GM12878 (cell line): ENCODE measurements around the gene TOLLIP. TPM values are rescaled to one million over a fixed set of nuclear protein-coding genes. Genes with fewer than 3 reads are reported as not detected.

Experiments
- BCLAF1 ChIP-seq: fragments of 450-650 bp; IDR thresholded peaks from 2 replicates; pipeline ENCODE4 v1.6.1; 2017; ENCODE audit warnings: antibody characterized with exemption, mild to moderate bottlenecking, moderate library complexity
- CHD4 ChIP-seq: fragments of 200-600 bp; sonication (generic); IDR thresholded peaks from 2 replicates; pipeline ENCODE4 v1.6.1; 2016; ENCODE audit warnings: mild to moderate bottlenecking
- CREM ChIP-seq: IDR thresholded peaks from 2 replicates; pipeline ENCODE4 v1.6.1; 2014; ENCODE audit warnings: antibody characterized with exemption, low read depth
- IKZF1 ChIP-seq: fragments of 450-650 bp; conservative IDR thresholded peaks from 2 replicates; pipeline ENCODE4 v1.6.1; 2017; ENCODE audit warnings: antibody characterized with exemption, mild to moderate bottlenecking
- IKZF2 ChIP-seq, 2 experiments: fragments of 450-650 bp; IDR thresholded peaks; 2 replicates each; pipeline ENCODE4 v1.6.1; 2017; ENCODE audit warnings: mild to moderate bottlenecking in 2 of 2, moderate library complexity in 2 of 2
- NFYB ChIP-seq: IDR thresholded peaks from 2 replicates; pipeline ENCODE4 v1.6.1; 2011; ENCODE audit warnings: low read depth, mild to moderate bottlenecking, low read length, improper control_type of control experiment, moderate library complexity; ENCODE audit not compliant: insufficient read depth
- SMAD5 ChIP-seq: IDR thresholded peaks from 2 replicates; pipeline ENCODE4 v1.6.1; 2016; ENCODE audit warnings: antibody characterized with exemption, low read depth
- STAT1 ChIP-seq: fragments of 450-650 bp; conservative IDR thresholded peaks from 2 replicates; pipeline ENCODE4 v1.6.1; 2014; ENCODE audit warnings: antibody characterized with exemption, mild to moderate bottlenecking
- SUPT20H ChIP-seq: IDR thresholded peaks from 2 replicates; pipeline ENCODE4 v1.6.1; 2011; ENCODE audit warnings: low read depth, mild to moderate bottlenecking, low read length, moderate library complexity, borderline replicate concordance; ENCODE audit not compliant: control insufficient read depth
- TARDBP ChIP-seq: IDR thresholded peaks from 2 replicates; pipeline ENCODE4 v1.6.1; 2016; ENCODE audit warnings: borderline replicate concordance
- TBL1XR1 ChIP-seq: IDR thresholded peaks from 2 replicates; pipeline ENCODE4 v1.6.1; 2012; ENCODE audit warnings: low read depth, low read length, improper control_type of control experiment
- ZNF207 ChIP-seq: fragments of 450-650 bp; IDR thresholded peaks from 2 replicates; pipeline ENCODE4 v1.6.1; 2014; ENCODE audit warnings: antibody characterized with exemption, mild to moderate bottlenecking, borderline replicate concordance
- polyA plus RNA-seq, 11 experiments: library from polyadenylated mRNA; depleted of rRNA in 4 of 11; unstranded in 6 of 11; stranded (reverse) in 5 of 11; fragments of >200 nt; fragmentation: Nextera tagmentation in 4 of 11; fragmentation: Illumina TruSeq in 1 of 11; extraction: Ambion mirVana in 4 of 11; extraction: Trizol in 1 of 11; gene quantifications; 1 replicate in 1 of 11; 2 replicates in 10 of 11; pipeline versions ENCODE4 v1.2.1 to v1.2.3, GENCODE V29; 2011 to 2016; ENCODE audit warnings: inconsistent platforms in 2 of 11, missing spikeins in 2 of 11, low read depth in 1 of 11
- total RNA-seq, 4 experiments: library from RNA; depleted of rRNA in 3 of 4; stranded (reverse); fragments of >200 nt in 3 of 4; fragmentation: Illumina TruSeq in 1 of 4; extraction: Trizol in 1 of 4; gene quantifications; 2 replicates each; pipeline versions ENCODE4 v1.2.1 to v1.2.3, GENCODE V29; 2013 to 2021
- TF ChIP-seq, protein P1 (sequence below): fragments of 450-650 bp; formaldehyde crosslinking; IDR thresholded peaks from 2 replicates; pipeline ENCODE4 v1.4.0; 2022; ENCODE audit warnings: mild to moderate bottlenecking, moderate library complexity

TOLLIP gene
- total and polyA plus RNA-seq, 10 of the 15 experiments (the other 5 are each of a cell fraction or from before 2014, with no cell fraction given), result 0.47 to 39.5 (median 21.6) TPM

DNA sequence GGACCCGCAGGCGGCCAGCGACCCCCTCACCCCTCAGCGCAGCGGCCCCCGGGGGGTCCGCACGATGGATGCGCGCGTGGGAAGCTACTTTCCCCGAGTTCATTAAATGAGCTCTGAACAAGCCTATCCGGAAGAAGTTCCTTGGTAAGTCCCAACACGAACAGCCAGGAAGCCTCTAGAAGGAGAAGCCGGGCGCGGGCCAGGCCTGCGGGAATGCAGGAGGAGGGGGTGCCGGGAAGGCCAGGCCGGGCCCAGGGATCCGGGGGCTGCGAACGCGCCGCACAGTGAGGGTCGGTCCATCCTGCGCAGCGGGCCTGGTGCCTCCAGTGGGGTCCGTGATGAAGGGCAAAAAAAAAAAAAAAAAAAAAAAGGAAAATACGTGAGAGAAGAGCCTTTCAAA is 36.9 kb downstream of the TOLLIP start (continued):
- TF ChIP-seq, protein P1, sequence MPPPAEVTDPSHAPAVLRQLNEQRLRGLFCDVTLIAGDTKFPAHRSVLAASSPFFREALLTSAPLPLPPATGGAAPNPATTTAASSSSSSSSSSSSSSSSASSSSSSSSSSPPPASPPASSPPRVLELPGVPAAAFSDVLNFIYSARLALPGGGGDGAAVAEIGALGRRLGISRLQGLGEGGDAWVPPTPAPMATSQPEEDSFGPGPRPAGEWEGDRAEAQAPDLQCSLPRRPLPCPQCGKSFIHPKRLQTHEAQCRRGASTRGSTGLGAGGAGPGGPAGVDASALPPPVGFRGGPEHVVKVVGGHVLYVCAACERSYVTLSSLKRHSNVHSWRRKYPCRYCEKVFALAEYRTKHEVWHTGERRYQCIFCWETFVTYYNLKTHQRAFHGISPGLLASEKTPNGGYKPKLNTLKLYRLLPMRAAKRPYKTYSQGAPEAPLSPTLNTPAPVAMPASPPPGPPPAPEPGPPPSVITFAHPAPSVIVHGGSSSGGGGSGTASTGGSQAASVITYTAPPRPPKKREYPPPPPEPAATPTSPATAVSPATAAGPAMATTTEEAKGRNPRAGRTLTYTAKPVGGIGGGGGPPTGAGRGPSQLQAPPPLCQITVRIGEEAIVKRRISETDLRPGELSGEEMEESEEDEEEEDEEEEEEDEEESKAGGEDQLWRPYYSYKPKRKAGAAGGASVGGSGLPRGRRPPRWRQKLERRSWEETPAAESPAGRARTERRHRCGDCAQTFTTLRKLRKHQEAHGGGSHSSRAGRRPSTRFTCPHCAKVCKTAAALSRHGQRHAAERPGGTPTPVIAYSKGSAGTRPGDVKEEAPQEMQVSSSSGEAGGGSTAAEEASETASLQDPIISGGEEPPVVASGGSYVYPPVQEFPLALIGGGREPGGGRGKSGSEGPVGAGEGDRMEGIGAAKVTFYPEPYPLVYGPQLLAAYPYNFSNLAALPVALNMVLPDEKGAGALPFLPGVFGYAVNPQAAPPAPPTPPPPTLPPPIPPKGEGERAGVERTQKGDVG (CRISPR knock-in tag), result no peak
- no peak for TF ChIP-seq NFYB
- no peak for TF ChIP-seq BCLAF1
- no peak for TF ChIP-seq IKZF2 (IDR thresholded peaks at IDR 0.05)
- TF ChIP-seq CHD4, result no peak
- no peak for TF ChIP-seq SMAD5
- TF ChIP-seq STAT1, result no peak
- no peak for TF ChIP-seq CREM
- no peak for TF ChIP-seq IKZF1
- TF ChIP-seq TARDBP, result no peak
- no peak for TF ChIP-seq ZNF207
- no peak for TF ChIP-seq SUPT20H
- no peak for TF ChIP-seq TBL1XR1
- TF ChIP-seq, all 136 proteins: peak for 0
